Ishikawa (cell line): ENCODE measurements around the gene ZNF653.

ENCODE experiments used
- EGR1 ChIP-seq: IDR thresholded peaks from 2 replicates; pipeline ENCODE4 v1.6.1; 2012
- EP300 ChIP-seq: IDR thresholded peaks from 2 replicates; pipeline ENCODE4 v1.6.1; 2012; ENCODE audit warnings: borderline replicate concordance
- RAD21 ChIP-seq: IDR thresholded peaks from 2 replicates; pipeline ENCODE4 v1.6.1; 2012; ENCODE audit warnings: low read depth
- YY1 ChIP-seq: IDR thresholded peaks from 2 replicates; pipeline ENCODE4 v1.6.1; 2012; ENCODE audit warnings: low read depth
- TF ChIP-seq, protein P1 (sequence below): IDR thresholded peaks from 2 replicates; pipeline ENCODE4 v1.6.1; 2012
- TF ChIP-seq, protein P2 (sequence below): IDR thresholded peaks from 2 replicates; pipeline ENCODE4 v1.6.1; 2012; ENCODE audit warnings: low read depth, mild to moderate bottlenecking

DNA sequence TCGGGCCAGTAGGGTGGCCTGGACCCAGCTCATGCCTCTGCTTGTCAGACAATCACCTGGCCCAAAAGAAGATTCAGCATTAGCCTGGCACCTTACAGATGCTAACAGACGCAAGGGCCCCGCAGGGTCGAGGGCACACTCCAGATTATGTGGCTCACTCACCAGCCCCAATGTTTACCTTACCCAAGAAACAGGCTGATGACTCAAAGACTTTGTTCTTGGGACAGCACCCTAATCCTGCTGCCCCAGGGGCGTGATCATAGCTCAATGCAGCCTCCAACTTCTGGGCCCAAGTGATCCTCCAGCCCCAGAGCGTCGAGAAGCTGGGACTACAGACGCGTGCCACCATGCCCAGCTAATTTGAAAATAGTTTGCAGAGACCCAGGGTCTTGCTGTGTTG is 13.5 kb upstream of the ZNF653 start:
- TF ChIP-seq RAD21 (no peak), EGR1 (no peak), YY1 (no peak), EP300 (no peak)
- TF ChIP-seq, protein P1, sequence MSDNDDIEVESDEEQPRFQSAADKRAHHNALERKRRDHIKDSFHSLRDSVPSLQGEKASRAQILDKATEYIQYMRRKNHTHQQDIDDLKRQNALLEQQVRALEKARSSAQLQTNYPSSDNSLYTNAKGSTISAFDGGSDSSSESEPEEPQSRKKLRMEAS, result no peak
- TF ChIP-seq, protein P2, sequence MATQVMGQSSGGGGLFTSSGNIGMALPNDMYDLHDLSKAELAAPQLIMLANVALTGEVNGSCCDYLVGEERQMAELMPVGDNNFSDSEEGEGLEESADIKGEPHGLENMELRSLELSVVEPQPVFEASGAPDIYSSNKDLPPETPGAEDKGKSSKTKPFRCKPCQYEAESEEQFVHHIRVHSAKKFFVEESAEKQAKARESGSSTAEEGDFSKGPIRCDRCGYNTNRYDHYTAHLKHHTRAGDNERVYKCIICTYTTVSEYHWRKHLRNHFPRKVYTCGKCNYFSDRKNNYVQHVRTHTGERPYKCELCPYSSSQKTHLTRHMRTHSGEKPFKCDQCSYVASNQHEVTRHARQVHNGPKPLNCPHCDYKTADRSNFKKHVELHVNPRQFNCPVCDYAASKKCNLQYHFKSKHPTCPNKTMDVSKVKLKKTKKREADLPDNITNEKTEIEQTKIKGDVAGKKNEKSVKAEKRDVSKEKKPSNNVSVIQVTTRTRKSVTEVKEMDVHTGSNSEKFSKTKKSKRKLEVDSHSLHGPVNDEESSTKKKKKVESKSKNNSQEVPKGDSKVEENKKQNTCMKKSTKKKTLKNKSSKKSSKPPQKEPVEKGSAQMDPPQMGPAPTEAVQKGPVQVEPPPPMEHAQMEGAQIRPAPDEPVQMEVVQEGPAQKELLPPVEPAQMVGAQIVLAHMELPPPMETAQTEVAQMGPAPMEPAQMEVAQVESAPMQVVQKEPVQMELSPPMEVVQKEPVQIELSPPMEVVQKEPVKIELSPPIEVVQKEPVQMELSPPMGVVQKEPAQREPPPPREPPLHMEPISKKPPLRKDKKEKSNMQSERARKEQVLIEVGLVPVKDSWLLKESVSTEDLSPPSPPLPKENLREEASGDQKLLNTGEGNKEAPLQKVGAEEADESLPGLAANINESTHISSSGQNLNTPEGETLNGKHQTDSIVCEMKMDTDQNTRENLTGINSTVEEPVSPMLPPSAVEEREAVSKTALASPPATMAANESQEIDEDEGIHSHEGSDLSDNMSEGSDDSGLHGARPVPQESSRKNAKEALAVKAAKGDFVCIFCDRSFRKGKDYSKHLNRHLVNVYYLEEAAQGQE, result no peak
